Natural killer cell (primary cell): ENCODE measurements around the gene BBS1. TPM values are rescaled to one million over a fixed set of nuclear protein-coding genes. Genes with fewer than 3 reads are reported as not detected.

Source experiments
- ATAC-seq, 3 donors: fragments of 150-1000 bp in 2 of 3; fragments of 200-7000 bp in 1 of 3; cut with Tn5 transposase; 1 replicate in 1 of 3; 2 replicates in 2 of 3; pipeline ENCODE4 v1.10.0; 2021; ENCODE audit warnings: mild to moderate bottlenecking in 2 of 3, moderate library complexity in 2 of 3
- DNase-seq, 2 donors: peaks; one replicate each; pipeline versions ENCODE4 v3.0.0 to v3.0.0-alpha.2; 2013 to 2021; ENCODE audit warnings: mixed read lengths in 1 of 2
- H3K27ac ChIP-seq: one replicate; pipeline ENCODE4 v1.5.1; 2013; ENCODE audit warnings: mild to moderate bottlenecking, low read length
- H3K27me3 ChIP-seq: one replicate; pipeline ENCODE4 v1.6.1; 2013; ENCODE audit warnings: low read length; ENCODE audit not compliant: control insufficient read depth, insufficient read depth
- H3K36me3 ChIP-seq: one replicate; pipeline ENCODE4 v1.6.1; 2013; ENCODE audit warnings: low read length; ENCODE audit not compliant: control insufficient read depth, insufficient read depth
- H3K4me1 ChIP-seq: one replicate; pipeline ENCODE4 v1.6.1; 2013; ENCODE audit warnings: low read length; ENCODE audit not compliant: control insufficient read depth, insufficient read depth
- H3K4me3 ChIP-seq: one replicate; pipeline ENCODE4 v1.5.1; 2013; ENCODE audit warnings: low read length
- H3K9me3 ChIP-seq: one replicate; pipeline ENCODE4 v1.6.1; 2013; ENCODE audit warnings: low read length; ENCODE audit not compliant: control insufficient read depth, insufficient read depth
- H3K27ac Mint-ChIP-seq, 2 donors: one replicate each; pipeline ENCODE4 v1.8.0; 2022; ENCODE audit warnings: mild to moderate bottlenecking in 2 of 2, mixed read lengths in 2 of 2, moderate library complexity in 1 of 2
- H3K27me3 Mint-ChIP-seq, 2 donors: one replicate each; pipeline ENCODE4 v1.8.0; 2022; ENCODE audit warnings: low read depth in 2 of 2, mixed read lengths in 2 of 2
- H3K36me3 Mint-ChIP-seq: one replicate; pipeline ENCODE4 v1.8.0; 2022; ENCODE audit warnings: mixed read lengths
- H3K4me1 Mint-ChIP-seq, 2 donors: one replicate each; pipeline ENCODE4 v1.8.0; 2022; ENCODE audit warnings: mixed read lengths in 2 of 2
- H3K4me3 Mint-ChIP-seq: one replicate; pipeline ENCODE4 v1.8.0; 2022; ENCODE audit warnings: mild to moderate bottlenecking, moderate library complexity, mixed read lengths
- H3K9me3 Mint-ChIP-seq, 2 donors: one replicate each; pipeline ENCODE4 v1.8.0; 2022; ENCODE audit warnings: mixed read lengths in 2 of 2
- WGBS: methylation state at CpG from one replicate; pipeline ENCODE4 v1.1.7; 2013; ENCODE audit warnings: missing lambda C conversion rate; ENCODE audit not compliant: insufficient coverage; 5-methylcytosine and 5-hydroxymethylcytosine counted together
- intact Hi-C: fragments of 100-400 bp; cut with micrococcal nuclease; formaldehyde crosslinking; loops from one replicate; pipeline ENCODE4 v1.14.2; 2022
- total RNA-seq, 4 donors: library from RNA; stranded (reverse); fragments of 120-200 nt in 1 of 4; gene quantifications; one replicate each; pipeline versions ENCODE4 v1.2.3 to v1.2.4, GENCODE V29; 2013 to 2022
- TF ChIP-seq, protein P1 (sequence below): fragments of 200-600 bp; IDR thresholded peaks from one replicate; pipeline ENCODE4 v1.8.0; 2022; ENCODE audit warnings: antibody characterized with exemption

Gene BBS1
- total RNA-seq, 3 donors from 2014 or later (not counting 1 experiment from before 2014, with no cell fraction given), result 12.5 to 22.5 (median 18.1) TPM

- peak overlapping the region; percentile 37 for H3K4me3 ChIP-seq
- Mint-ChIP-seq H3K4me3 (peak overlapping the region; percentile 94), H3K27ac (peak overlapping the region in 1 of 2 donors; percentile 93), H3K4me1 (peaks cover 13 to 21% of the 10 kb centered on the region in 2 donors), H3K36me3 (no peaks in the 10 kb centered on the region), H3K9me3 (no peaks in the 10 kb centered on the region), H3K27me3 (no peaks in the 10 kb centered on the region)
- ATAC-seq (peak; percentile 37 to 63 (median 47)), DNase-seq (peak in 1 of 2 donors; percentile 71)
- H3K27me3 ChIP-seq, result no peaks in the 10 kb centered on the region
- H3K9me3 ChIP-seq, result no peaks in the 10 kb centered on the region
- TF ChIP-seq, protein P1, sequence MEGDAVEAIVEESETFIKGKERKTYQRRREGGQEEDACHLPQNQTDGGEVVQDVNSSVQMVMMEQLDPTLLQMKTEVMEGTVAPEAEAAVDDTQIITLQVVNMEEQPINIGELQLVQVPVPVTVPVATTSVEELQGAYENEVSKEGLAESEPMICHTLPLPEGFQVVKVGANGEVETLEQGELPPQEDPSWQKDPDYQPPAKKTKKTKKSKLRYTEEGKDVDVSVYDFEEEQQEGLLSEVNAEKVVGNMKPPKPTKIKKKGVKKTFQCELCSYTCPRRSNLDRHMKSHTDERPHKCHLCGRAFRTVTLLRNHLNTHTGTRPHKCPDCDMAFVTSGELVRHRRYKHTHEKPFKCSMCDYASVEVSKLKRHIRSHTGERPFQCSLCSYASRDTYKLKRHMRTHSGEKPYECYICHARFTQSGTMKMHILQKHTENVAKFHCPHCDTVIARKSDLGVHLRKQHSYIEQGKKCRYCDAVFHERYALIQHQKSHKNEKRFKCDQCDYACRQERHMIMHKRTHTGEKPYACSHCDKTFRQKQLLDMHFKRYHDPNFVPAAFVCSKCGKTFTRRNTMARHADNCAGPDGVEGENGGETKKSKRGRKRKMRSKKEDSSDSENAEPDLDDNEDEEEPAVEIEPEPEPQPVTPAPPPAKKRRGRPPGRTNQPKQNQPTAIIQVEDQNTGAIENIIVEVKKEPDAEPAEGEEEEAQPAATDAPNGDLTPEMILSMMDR, result peak; percentile 46
- intact Hi-C loops, result loop anchor here (2.0 kb wide), 1 partner anchor 14 kb away; the partner anchor contains the start of gene DPP3
- H3K27ac ChIP-seq, result no peak overlapping the region
- no peaks in the 10 kb centered on the region for H3K36me3 ChIP-seq
- peaks cover 20% of the 10 kb centered on the region for H3K4me1 ChIP-seq
- WGBS, result 2% methylated on average over 72 of the region's 72 CpGs
These were observed 43.3 kb upstream of the BBS1 start for GRCh38 chr11:66467034-66467659.

DNA sequence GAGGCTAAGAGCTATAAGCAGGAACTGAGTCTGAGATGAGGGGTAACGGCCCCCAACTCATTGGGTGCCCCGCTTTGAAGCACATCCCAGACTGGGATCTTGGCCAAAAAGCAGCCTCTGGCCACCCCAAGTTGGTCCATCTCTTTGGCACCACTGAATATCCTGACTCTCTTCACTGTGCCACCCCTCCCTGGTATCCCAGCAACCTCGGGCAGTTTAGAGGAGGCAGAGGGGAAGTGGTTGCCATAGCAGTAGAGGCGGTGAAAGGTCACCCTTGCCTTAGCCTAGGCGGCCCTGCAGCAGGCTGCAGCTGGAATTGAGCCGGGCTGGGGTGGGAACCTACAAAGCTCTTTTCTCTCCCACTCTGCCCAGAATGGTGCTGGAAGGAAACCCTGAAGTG lies 42.7 kb upstream of the BBS1 start:
- intact Hi-C loops, result loop anchor here (2.0 kb wide), 1 partner anchor 13 kb away; the partner anchor contains the start of gene DPP3
- no peaks in the 10 kb centered on the region for H3K36me3 ChIP-seq
- H3K9me3 Mint-ChIP-seq, result no peaks in the 10 kb centered on the region
- no peak overlapping the region for H3K27ac ChIP-seq
- H3K9me3 ChIP-seq, result no peaks in the 10 kb centered on the region
- peaks cover 13 to 21% of the 10 kb centered on the region in 2 donors for H3K4me1 Mint-ChIP-seq
- H3K4me3 ChIP-seq, result no peak overlapping the region
- TF ChIP-seq, protein P1, result no peak
- 35% methylated on average over 6 of the region's 6 CpGs for WGBS
- no peaks in the 10 kb centered on the region for H3K36me3 Mint-ChIP-seq
- peak overlapping the region; percentile 94 for H3K4me3 Mint-ChIP-seq
- ATAC-seq (no peak), DNase-seq (peak in 1 of 2 donors; percentile 32)
- peak overlapping the region in 1 of 2 donors; percentile 83 for H3K27ac Mint-ChIP-seq
- H3K27me3 Mint-ChIP-seq, result no peaks in the 10 kb centered on the region
- peaks cover 20% of the 10 kb centered on the region for H3K4me1 ChIP-seq
- no peaks in the 10 kb centered on the region for H3K27me3 ChIP-seq

DNA sequence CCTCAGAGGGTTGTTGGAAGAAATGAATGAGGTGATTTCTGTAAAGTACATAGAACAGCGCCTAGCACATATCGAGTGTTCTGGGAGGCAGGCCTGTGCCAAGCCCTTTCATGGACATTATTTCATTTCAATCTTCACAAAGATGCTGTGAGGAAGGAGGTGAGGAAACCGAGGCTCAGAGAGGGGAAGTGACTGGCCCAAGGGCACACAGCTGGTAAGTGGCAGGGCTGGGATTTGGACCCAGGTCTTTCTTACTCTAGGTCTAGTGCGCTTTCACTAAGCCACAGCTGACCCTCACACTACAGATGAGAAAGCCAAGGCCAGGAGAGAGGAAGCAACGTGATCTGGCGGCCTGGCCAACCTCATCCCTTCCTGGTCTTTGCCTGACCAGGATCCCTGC lies 41.7 kb upstream of the BBS1 start:
- intact Hi-C loops, result no loop called here
- WGBS, result 96% methylated on average over 5 of the region's 6 CpGs
- Mint-ChIP-seq H3K27ac (no peak overlapping the region), H3K9me3 (no peaks in the 10 kb centered on the region), H3K4me1 (peaks cover 13 to 21% of the 10 kb centered on the region in 2 donors), H3K27me3 (no peaks in the 10 kb centered on the region), H3K36me3 (no peaks in the 10 kb centered on the region), H3K4me3 (peak overlapping the region; percentile 67)
- Histone ChIP-seq H3K36me3 (no peaks in the 10 kb centered on the region), H3K4me1 (peaks cover 20% of the 10 kb centered on the region), H3K27me3 (no peaks in the 10 kb centered on the region), H3K4me3 (no peak overlapping the region), H3K27ac (no peak overlapping the region), H3K9me3 (no peaks in the 10 kb centered on the region)
- DNase-seq (no peak), ATAC-seq (no peak)
- TF ChIP-seq, protein P1, result no peak

DNA sequence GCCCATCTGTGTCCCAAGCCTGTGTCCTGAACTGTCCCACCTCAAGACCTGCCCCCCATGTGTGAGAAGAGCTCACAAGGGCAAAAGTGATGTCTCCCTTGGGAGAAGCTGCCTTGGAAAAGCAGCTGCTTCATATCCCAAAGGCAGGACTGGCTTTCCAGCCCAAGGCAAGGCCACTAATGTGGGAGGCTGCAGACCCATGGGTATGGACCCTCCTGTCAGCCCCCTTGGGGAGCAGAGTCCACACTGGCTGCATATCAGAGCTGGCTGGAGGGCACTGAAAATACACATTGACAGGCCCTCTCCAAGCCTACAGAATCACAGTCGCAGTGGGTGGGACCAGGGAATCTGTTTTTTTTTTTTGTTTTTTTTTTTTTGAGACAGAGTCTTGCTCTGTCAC lies 41.0 kb upstream of the BBS1 start:
- Mint-ChIP-seq H3K4me3 (no peak overlapping the region), H3K27me3 (no peaks in the 10 kb centered on the region), H3K27ac (no peak overlapping the region)

More for the DNA sequence above, 41.0 kb upstream of the BBS1 start:
- Mint-ChIP-seq H3K4me1 (peaks cover 13 to 21% of the 10 kb centered on the region in 2 donors), H3K9me3 (no peaks in the 10 kb centered on the region), H3K36me3 (no peaks in the 10 kb centered on the region)
- 100% methylated on average over 1 of the region's 1 CpG for WGBS
- no peak for DNase-seq
- ATAC-seq, result no peak
- Histone ChIP-seq H3K4me3 (no peak overlapping the region), H3K27me3 (no peaks in the 10 kb centered on the region), H3K9me3 (no peaks in the 10 kb centered on the region), H3K36me3 (no peaks in the 10 kb centered on the region), H3K27ac (no peak overlapping the region), H3K4me1 (peaks cover 20% of the 10 kb centered on the region)
- intact Hi-C loops, result no loop called here
- TF ChIP-seq, protein P1, result no peak
